Measurements from ENCODE around the gene SRPK2. TPM values are rescaled to one million over a fixed set of nuclear protein-coding genes. Genes with fewer than 3 reads are reported as not detected.

The SRPK2 gene
- total and polyA plus RNA-seq, 2 of the 13 experiments (the other 11 are each of a cell fraction or from before 2014, with no cell fraction given) = 10.1 to 22.3 TPM

- TF ChIP-seq ZNF784 (CRISPR knock-in tag; IDR thresholded peaks at IDR 0.05; ENCODE audit: borderline replicate concordance) = no peak
- no peak for TF ChIP-seq ZNF274 (CRISPR knock-in tag; IDR thresholded peaks at IDR 0.05)
- TF ChIP-seq MIXL1 (CRISPR knock-in tag; IDR thresholded peaks at IDR 0.05) = no peak
- TF ChIP-seq ARID3A (IDR thresholded peaks at IDR 0.05; ENCODE audit: low read depth, low read length) = no peak
Observed at GRCh38 chr7:105402221-105403095, 13.7 kb upstream of the SRPK2 start (continued).

- Histone ChIP-seq H2AFZ (ENCODE audit: low read length) (no peak overlapping the region), H3K36me3 (replicated peaks in 1 of 2; ENCODE audit: control insufficient read depth in 1 of 2, insufficient read depth in 2 of 2, low read length in 2 of 2) (no peaks in the 10 kb centered on the region), H3K4me1 (ENCODE audit: insufficient read depth, low read length) (peaks cover 11% of the 10 kb centered on the region), H3K79me2 (ENCODE audit: insufficient read depth, low read length) (no peaks in the 10 kb centered on the region), H3K27ac (ENCODE audit: extremely low read length, insufficient read depth, low read length) (no peak overlapping the region), H3K27me3 (ENCODE audit: control insufficient read depth in 1 of 2, insufficient read depth in 2 of 2, low read length in 2 of 2) (no peaks in the 10 kb centered on the region), H3K9me3 (ENCODE audit: low read length) (no peaks in the 10 kb centered on the region), H3K9ac (ENCODE audit: insufficient read depth, low read depth, low read length) (no peak overlapping the region), H4K20me1 (ENCODE audit: insufficient read depth, low read length) (no peaks in the 10 kb centered on the region), H3K4me2 (ENCODE audit: low read depth, low read length) (no peak overlapping the region), H3K4me3 (replicated peaks in 1 of 3; ENCODE audit: insufficient read depth in 1 of 3, low read depth in 2 of 3, low read length in 3 of 3) (no peak overlapping the region)
- intact Hi-C loops (cut with micrococcal nuclease; ENCODE audit: unreplicated experiment) (no loop called here), in situ Hi-C loops (cut with HindIII; ENCODE audit: extremely low pct_ligation_motif_present, low pct_unique_long_range_greater_than_20kb) (no loop called here)
- no peak for FAIRE-seq
- peak; percentile 16 for DNase-seq (ENCODE audit: low spot score)
- POLR2A ChIA-PET = interaction anchor here (1.0 kb wide), 1 partner anchor 133 kb away, joined by 3 read pairs; the partner anchor contains the start of gene RINT1
- WGBS (ENCODE audit: low lambda C conversion rate) = 56% methylated on average over 3 of the region's 3 CpGs
- BruUV-seq (replicated peaks) = no TSS peak
- TF ChIP-seq CTCF (CRISPR knock-in tag; IDR thresholded peaks at IDR 0.05) (peak; percentile 21; the same call in 1 of the 2 replicates), POLR2AphosphoS5 (IDR thresholded peaks at IDR 0.05; ENCODE audit: low read depth, low read length) (no peak), STAG1 (CRISPR knock-in tag; IDR thresholded peaks at IDR 0.05) (peak; percentile 25; the same call in 1 of the 2 replicates)
- CTCF ChIA-PET (ENCODE audit: low intra/inter-chr PET ratio, low total read pairs) = interaction anchor here (0.9 kb wide), 1 partner anchor 190 kb away, joined by 3 read pairs; no protein-coding TSS in a partner anchor
- no peak for ATAC-seq
Observed at GRCh38 chr7:105399043-105399725, 10.5 kb upstream of the SRPK2 start.

All from HepG2 (cell line).